ENCODE data around the gene MICAL3. TPM values are rescaled to one million over a fixed set of nuclear protein-coding genes. Genes with fewer than 3 reads are reported as not detected.

Gene MICAL3
- total RNA-seq, 1 donor from 2014 or later, result 103 TPM

GRCh38 chr22:17802411-17802810 lies 221.9 kb downstream of the MICAL3 start:
- no peak for DNase-seq (ENCODE audit: low spot score in 2 of 2, unreplicated experiment in 2 of 2)
- Mint-ChIP-seq H3K9me3 (no peaks in the 10 kb centered on the region), H3K27me3 (ENCODE audit: low read depth) (no peaks in the 10 kb centered on the region), H3K4me3 (no peak overlapping the region), H3K4me1 (peaks cover 2% of the 10 kb centered on the region), H3K36me3 (peaks cover 15% of the 10 kb centered on the region), H3K27ac (no peak overlapping the region)
- TF ChIP-seq CTCF (IDR thresholded peaks at IDR 0.05; ENCODE audit: unreplicated experiment), result no peak

GRCh38 chr22:17797721-17798559 lies 226.4 kb downstream of the MICAL3 start:
- Mint-ChIP-seq H3K4me1 (no peaks in the 10 kb centered on the region), H3K9me3 (no peaks in the 10 kb centered on the region), H3K27ac (no peak overlapping the region), H3K4me3 (no peak overlapping the region), H3K27me3 (ENCODE audit: low read depth) (no peaks in the 10 kb centered on the region), H3K36me3 (peaks cover 2% of the 10 kb centered on the region)
- no peak for TF ChIP-seq CTCF (IDR thresholded peaks at IDR 0.05; ENCODE audit: unreplicated experiment)
- DNase-seq (ENCODE audit: low spot score in 2 of 2, unreplicated experiment in 2 of 2), result no peak

- Mint-ChIP-seq H3K27ac (no peak overlapping the region), H3K36me3 (peaks cover 2% of the 10 kb centered on the region), H3K4me1 (no peaks in the 10 kb centered on the region), H3K27me3 (ENCODE audit: low read depth) (no peaks in the 10 kb centered on the region), H3K9me3 (no peaks in the 10 kb centered on the region), H3K4me3 (no peak overlapping the region)
- no peak for DNase-seq (ENCODE audit: low spot score in 2 of 2, unreplicated experiment in 2 of 2)
- no peak for TF ChIP-seq CTCF (IDR thresholded peaks at IDR 0.05; ENCODE audit: unreplicated experiment)
Measured at GRCh38 chr22:17796695-17797094, 227.7 kb downstream of the MICAL3 start.

- Mint-ChIP-seq H3K4me3 (no peak overlapping the region), H3K4me1 (no peaks in the 10 kb centered on the region), H3K36me3 (peaks cover 2% of the 10 kb centered on the region), H3K27me3 (ENCODE audit: low read depth) (no peaks in the 10 kb centered on the region), H3K27ac (no peak overlapping the region), H3K9me3 (no peaks in the 10 kb centered on the region)
- no peak for DNase-seq (ENCODE audit: low spot score in 2 of 2, unreplicated experiment in 2 of 2)
- no peak for TF ChIP-seq CTCF (IDR thresholded peaks at IDR 0.05; ENCODE audit: unreplicated experiment)
Measured at GRCh38 chr22:17795661-17796548, 228.5 kb downstream of the MICAL3 start.

GRCh38 chr22:17794726-17795542 lies 229.4 kb downstream of the MICAL3 start:
- Mint-ChIP-seq H3K36me3 (peaks cover 2% of the 10 kb centered on the region), H3K4me3 (no peak overlapping the region), H3K9me3 (no peaks in the 10 kb centered on the region), H3K27me3 (ENCODE audit: low read depth) (no peaks in the 10 kb centered on the region), H3K4me1 (no peaks in the 10 kb centered on the region), H3K27ac (no peak overlapping the region)
- no peak for TF ChIP-seq CTCF (IDR thresholded peaks at IDR 0.05; ENCODE audit: unreplicated experiment)
- no peak for DNase-seq (ENCODE audit: low spot score in 2 of 2, unreplicated experiment in 2 of 2)

Data from mesothelial cell of epicardium (in vitro differentiated cells).